Keratinocyte (primary cell): ENCODE data around the gene PLAAT2. TPM values are rescaled to one million over a fixed set of nuclear protein-coding genes. Genes with fewer than 3 reads are reported as not detected.
"Not testable (repeated sequence)": the region's sequence is repeated elsewhere in the genome, so short reads cannot be mapped to it uniquely, and the experiment has no call there.

ENCODE experiments used
- DNase-seq: peaks from one replicate; pipeline ENCODE4 v3.0.0-alpha.2; 2011; ENCODE audit warnings: low read depth, missing footprints, low spot score
- FAIRE-seq: peaks from 2 replicates; lab custom pipeline; 2011; peaks lifted over from hg19 to GRCh38; lab: Jason Lieb, UNC
- H2AFZ ChIP-seq: 2 replicates; pipeline ENCODE4 v1.6.0; 2012; ENCODE audit warnings: low read length, control low read depth, inconsistent platforms; ENCODE audit not compliant: control insufficient read depth
- H3K27ac ChIP-seq: 2 replicates; pipeline ENCODE4 v1.5.1; 2011; ENCODE audit warnings: low read length; ENCODE audit not compliant: control insufficient read depth, insufficient read depth
- H3K27me3 ChIP-seq: 3 replicates; pipeline ENCODE4 v1.6.0; 2011; ENCODE audit warnings: low read length; ENCODE audit not compliant: control insufficient read depth, insufficient read depth; ENCODE audit errors: extremely low read depth
- H3K36me3 ChIP-seq, 2 experiments: 2 replicates in 1 of 2; 3 replicates in 1 of 2; pipeline ENCODE4 v1.5.1; 2011; ENCODE audit warnings: low read length in 2 of 2, mild to moderate bottlenecking in 1 of 2; ENCODE audit not compliant: control insufficient read depth in 2 of 2, insufficient read depth in 2 of 2; ENCODE audit errors: extremely low read depth in 1 of 2
- H3K4me1 ChIP-seq: 3 replicates; pipeline ENCODE4 v1.5.1; 2011; ENCODE audit warnings: low read length; ENCODE audit not compliant: control insufficient read depth, insufficient read depth; ENCODE audit errors: extremely low read depth
- H3K4me2 ChIP-seq: 3 replicates; pipeline ENCODE4 v1.6.0; 2011; ENCODE audit warnings: low read depth, low read length; ENCODE audit not compliant: control insufficient read depth, insufficient read depth; ENCODE audit errors: extremely low read depth
- H3K4me3 ChIP-seq, 3 experiments: fragments of 200-600 bp in 1 of 3; sonication (generic) in 1 of 3; 2 replicates in 2 of 3; 3 replicates in 1 of 3; pipeline ENCODE4 v1.5.1; 2011 to 2016; ENCODE audit warnings: low read length in 3 of 3, mild to moderate bottlenecking in 3 of 3, control low read depth in 2 of 3, inconsistent platforms in 1 of 3, low read depth in 1 of 3, mixed read lengths in 1 of 3, mixed run types in 1 of 3, moderate library complexity in 1 of 3; ENCODE audit not compliant: control insufficient read depth in 2 of 3, insufficient read depth in 2 of 3; ENCODE audit errors: extremely low read depth in 1 of 3
- H3K79me2 ChIP-seq: 2 replicates; pipeline ENCODE4 v1.6.0; 2012; ENCODE audit warnings: low read length; ENCODE audit not compliant: control insufficient read depth, insufficient read depth
- H3K9ac ChIP-seq: 3 replicates; pipeline ENCODE4 v1.6.0; 2011; ENCODE audit warnings: low read length; ENCODE audit not compliant: control insufficient read depth, insufficient read depth; ENCODE audit errors: extremely low read depth
- H3K9me1 ChIP-seq: 3 replicates; pipeline ENCODE4 v1.6.0; 2011; ENCODE audit warnings: low read length; ENCODE audit not compliant: control insufficient read depth, insufficient read depth; ENCODE audit errors: extremely low read depth
- H3K9me3 ChIP-seq: 2 replicates; pipeline ENCODE4 v1.5.1; 2012; ENCODE audit warnings: low read depth, low read length; ENCODE audit not compliant: control insufficient read depth
- H4K20me1 ChIP-seq: 3 replicates; pipeline ENCODE4 v1.6.0; 2011; ENCODE audit warnings: low read length; ENCODE audit not compliant: control insufficient read depth, insufficient read depth; ENCODE audit errors: extremely low read depth
- EZH2 ChIP-seq: IDR thresholded peaks from one replicate; pipeline ENCODE4 v1.6.1; 2012; ENCODE audit warnings: inconsistent platforms, mild to moderate bottlenecking, low read length, moderate library complexity
- dilution Hi-C: fragments of 300-500 bp; cut with MboI; formaldehyde crosslinking; loops from one replicate; pipeline ENCODE4 v1.7.0; 2020; ENCODE audit warnings: low sequenced_read_pairs; ENCODE audit not compliant: extremely low pct_ligation_motif_present
- polyA plus RNA-seq, 5 experiments: library from polyadenylated mRNA; depleted of rRNA in 3 of 5; stranded (reverse) in 3 of 5; stranded (forward) in 1 of 5; unstranded in 1 of 5; fragments of >200 nt; gene quantifications; 1 replicate in 1 of 5; 2 replicates in 3 of 5; 3 replicates in 1 of 5; pipeline versions ENCODE4 v1.2.1 to v1.2.3, GENCODE V29; 2011 to 2012; ENCODE audit warnings: missing spikeins in 2 of 5, low read depth in 1 of 5, low replicate concordance in 1 of 5
- TF ChIP-seq, protein P1 (sequence below), 3 experiments: IDR thresholded peaks in 1 of 3; conservative IDR thresholded peaks in 1 of 3; optimal IDR thresholded peaks in 1 of 3; 2 replicates in 2 of 3; 3 replicates in 1 of 3; pipeline versions ENCODE3 to v1.5.1; 2011; ENCODE audit warnings: low read length in 3 of 3, mild to moderate bottlenecking in 3 of 3, moderate library complexity in 2 of 3, control low read depth in 1 of 3, inconsistent platforms in 1 of 3; ENCODE audit not compliant: insufficient read depth in 2 of 3; ENCODE audit errors: extremely low read depth in 1 of 3

The PLAAT2 gene
- polyA plus RNA-seq, 1 donor (not counting 4 experiments of a cell fraction or from before 2014, with no cell fraction given): 0.29 TPM

DNA sequence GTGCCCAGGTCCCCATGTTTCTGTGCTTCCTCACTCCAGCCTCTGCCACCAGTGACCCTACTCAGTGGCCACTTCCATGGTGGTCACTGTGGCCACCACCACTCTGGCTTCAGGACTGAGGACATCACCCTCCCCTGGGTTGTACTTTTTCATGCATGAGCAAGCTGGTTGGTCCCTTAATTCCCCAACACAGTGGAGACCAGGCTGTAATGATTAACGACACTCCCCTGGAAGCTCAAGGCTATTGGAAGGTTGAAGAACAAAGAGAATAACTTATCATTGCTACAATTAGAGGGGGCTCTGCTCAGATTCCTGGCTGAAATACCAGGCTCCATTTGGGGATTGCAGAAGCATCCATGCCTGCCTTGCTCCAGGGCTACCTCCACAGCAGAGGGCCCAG, 16.1 kb downstream of the PLAAT2 start:
- Histone ChIP-seq H4K20me1 (no peaks in the 10 kb centered on the region), H3K4me2 (no peak overlapping the region), H3K27ac (no peak overlapping the region), H3K9me1 (no peaks in the 10 kb centered on the region), H2AFZ (no peak overlapping the region), H3K27me3 (no peaks in the 10 kb centered on the region), H3K9me3 (no peaks in the 10 kb centered on the region), H3K4me1 (no peaks in the 10 kb centered on the region), H3K36me3 (no peaks in the 10 kb centered on the region), H3K4me3 (no peak overlapping the region), H3K9ac (no peak overlapping the region), H3K79me2 (no peaks in the 10 kb centered on the region)
- dilution Hi-C loops: no loop called here
- FAIRE-seq (no peak), DNase-seq (no peak)
- TF ChIP-seq, protein P1, sequence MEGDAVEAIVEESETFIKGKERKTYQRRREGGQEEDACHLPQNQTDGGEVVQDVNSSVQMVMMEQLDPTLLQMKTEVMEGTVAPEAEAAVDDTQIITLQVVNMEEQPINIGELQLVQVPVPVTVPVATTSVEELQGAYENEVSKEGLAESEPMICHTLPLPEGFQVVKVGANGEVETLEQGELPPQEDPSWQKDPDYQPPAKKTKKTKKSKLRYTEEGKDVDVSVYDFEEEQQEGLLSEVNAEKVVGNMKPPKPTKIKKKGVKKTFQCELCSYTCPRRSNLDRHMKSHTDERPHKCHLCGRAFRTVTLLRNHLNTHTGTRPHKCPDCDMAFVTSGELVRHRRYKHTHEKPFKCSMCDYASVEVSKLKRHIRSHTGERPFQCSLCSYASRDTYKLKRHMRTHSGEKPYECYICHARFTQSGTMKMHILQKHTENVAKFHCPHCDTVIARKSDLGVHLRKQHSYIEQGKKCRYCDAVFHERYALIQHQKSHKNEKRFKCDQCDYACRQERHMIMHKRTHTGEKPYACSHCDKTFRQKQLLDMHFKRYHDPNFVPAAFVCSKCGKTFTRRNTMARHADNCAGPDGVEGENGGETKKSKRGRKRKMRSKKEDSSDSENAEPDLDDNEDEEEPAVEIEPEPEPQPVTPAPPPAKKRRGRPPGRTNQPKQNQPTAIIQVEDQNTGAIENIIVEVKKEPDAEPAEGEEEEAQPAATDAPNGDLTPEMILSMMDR (optimal IDR thresholded peaks at IDR 0.05 in 1 of 3, IDR thresholded peaks at IDR 0.05 in 1 of 3, conservative IDR thresholded peaks at IDR 0.05 in 1 of 3; ENCODE audit: extremely low read depth in 1 of 3, insufficient read depth in 2 of 3, low read length in 3 of 3): no peak
- no peak for TF ChIP-seq EZH2

DNA sequence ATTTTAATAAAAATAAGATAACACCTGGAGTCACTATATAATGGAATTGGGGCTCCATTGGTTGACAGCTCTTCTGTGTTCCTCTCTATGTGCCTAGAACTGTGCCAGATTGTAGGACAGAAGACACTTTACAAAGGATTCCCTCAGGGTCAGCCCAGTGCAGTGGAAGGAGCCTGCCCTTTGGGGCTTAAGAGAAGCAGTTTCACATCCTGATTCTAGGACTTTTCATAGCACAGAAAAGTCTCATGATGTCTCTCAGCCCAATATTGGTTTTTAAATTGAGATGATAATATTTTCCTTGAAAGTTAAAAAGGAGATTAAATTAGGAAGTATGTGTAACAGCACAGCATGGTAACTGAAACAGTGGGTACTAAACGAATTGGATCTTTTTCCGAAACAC, 19.5 kb downstream of the PLAAT2 start:
- no peak overlapping the region for H2AFZ ChIP-seq
- no peaks in the 10 kb centered on the region for H3K9me3 ChIP-seq
- H3K9ac ChIP-seq: no peak overlapping the region
- H3K79me2 ChIP-seq: no peaks in the 10 kb centered on the region
- DNase-seq (no peak), FAIRE-seq (no peak)
- no peak overlapping the region for H3K4me3 ChIP-seq
- no peaks in the 10 kb centered on the region for H3K9me1 ChIP-seq
- dilution Hi-C loops: no loop called here
- TF ChIP-seq, protein P1 (optimal IDR thresholded peaks at IDR 0.05 in 1 of 3, IDR thresholded peaks at IDR 0.05 in 1 of 3, conservative IDR thresholded peaks at IDR 0.05 in 1 of 3; ENCODE audit: extremely low read depth in 1 of 3, insufficient read depth in 2 of 3, low read length in 3 of 3): no peak
- no peak for TF ChIP-seq EZH2
- no peaks in the 10 kb centered on the region for H4K20me1 ChIP-seq
- no peaks in the 10 kb centered on the region for H3K36me3 ChIP-seq
- H3K27ac ChIP-seq: no peak overlapping the region
- H3K4me2 ChIP-seq: no peak overlapping the region
- no peaks in the 10 kb centered on the region for H3K27me3 ChIP-seq
- no peaks in the 10 kb centered on the region for H3K4me1 ChIP-seq

DNA sequence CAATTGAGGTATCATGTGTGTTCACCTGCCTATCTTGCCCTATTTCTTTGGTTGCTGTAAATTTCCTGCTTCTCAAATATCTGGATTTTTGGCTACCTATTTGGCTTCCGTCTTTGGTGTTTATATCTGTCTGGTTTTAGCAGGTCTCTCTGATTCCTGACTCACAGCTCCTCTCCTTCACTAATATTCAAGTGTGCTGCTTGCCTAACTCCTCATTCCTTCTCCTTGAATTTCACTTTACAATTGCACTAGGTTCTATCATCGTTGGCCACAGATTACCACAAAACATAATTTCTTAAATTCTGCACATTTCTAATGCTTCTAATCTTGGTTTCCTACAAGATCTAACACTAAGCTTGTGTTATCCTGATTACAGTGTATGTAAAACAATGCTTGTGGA, 20.7 kb downstream of the PLAAT2 start:
- H3K79me2 ChIP-seq, H4K20me1 ChIP-seq, H3K4me2 ChIP-seq, H3K9me3 ChIP-seq, H3K27me3 ChIP-seq, H3K9me1 ChIP-seq, H3K4me1 ChIP-seq, DNase-seq, dilution Hi-C loops, H2AFZ ChIP-seq, H3K4me3 ChIP-seq, FAIRE-seq, H3K36me3 ChIP-seq, H3K9ac ChIP-seq, H3K27ac ChIP-seq: not testable (repeated sequence)
